DMS114 treated with DMSO at 0.1 percent for 48 hours (cell line): ENCODE data around the gene CFAP97D1.
A peak's percentile ranks its signal among the peaks of the same experiment; 100 is the strongest.

Experiments used
- DNase-seq: peaks from one replicate; lab custom pipeline; 2025; ENCODE audit not compliant: unreplicated experiment; lab: John Stamatoyannopoulos, UW

The CFAP97D1 gene

GRCh38 chr17:43823350-43824084 lies 43.3 kb downstream of the CFAP97D1 start:
- DNase-seq, result no peak

DNA sequence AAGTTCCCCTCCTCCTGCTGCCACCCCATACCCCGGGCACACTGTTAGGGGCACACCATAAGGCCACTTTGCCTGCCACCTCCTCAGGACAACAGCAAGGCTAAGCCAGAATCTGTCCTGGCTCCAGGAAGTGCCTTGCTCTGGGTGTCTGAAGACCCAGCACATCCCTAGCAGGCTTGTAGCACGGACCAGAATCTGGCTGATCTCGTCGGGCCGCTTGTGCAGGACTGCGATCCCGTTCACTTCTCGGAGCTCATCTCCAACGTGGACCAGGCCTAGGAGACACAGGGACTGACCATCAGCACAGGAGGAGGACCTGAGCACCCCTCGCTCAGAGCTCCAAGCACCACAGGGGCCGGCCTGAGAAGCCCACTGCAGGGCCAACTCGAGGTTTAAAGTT lies 45.3 kb downstream of the CFAP97D1 start:
- DNase-seq, result no peak

- no peak for DNase-seq
Observed at GRCh38 chr17:43826206-43826605, 46.0 kb downstream of the CFAP97D1 start.

DNA sequence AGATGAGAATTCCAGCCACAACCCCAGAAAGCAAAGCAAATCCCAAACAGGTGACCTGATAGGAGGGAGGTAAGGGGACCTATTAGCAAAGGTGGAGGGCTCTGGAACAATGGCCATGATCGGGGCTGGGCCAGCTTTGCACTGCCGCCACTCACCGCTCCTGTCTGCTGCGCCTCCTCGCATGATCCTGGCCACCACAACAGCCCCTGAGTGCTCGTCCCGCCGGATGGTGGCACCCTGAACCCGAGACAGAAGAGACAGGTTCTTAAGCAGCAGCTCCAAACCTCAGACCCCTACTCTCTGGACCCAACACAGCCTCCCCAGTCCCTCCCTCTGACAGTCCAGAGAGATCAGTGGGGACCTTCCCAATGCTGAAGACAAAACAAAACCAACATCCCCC lies 47.4 kb downstream of the CFAP97D1 start:
- no peak for DNase-seq

GRCh38 chr17:43829738-43830137 lies 49.5 kb downstream of the CFAP97D1 start:
- no peak for DNase-seq

GRCh38 chr17:43830510-43831140 lies 50.4 kb downstream of the CFAP97D1 start:
- DNase-seq, result no peak

- DNase-seq, result no peak
Observed at GRCh38 chr17:43831633-43832032, 51.4 kb downstream of the CFAP97D1 start.

- DNase-seq, result no peak
Observed at GRCh38 chr17:43832168-43832975, 52.1 kb downstream of the CFAP97D1 start.

GRCh38 chr17:43832976-43833829 lies 53.0 kb downstream of the CFAP97D1 start, which contains the start of gene MPP3:
MPP3 (minus strand) TSS chr17:43833146; CDS start chr17:43831906, 1,240 bp downstream.
- DNase-seq, result peak; percentile 13

DNA sequence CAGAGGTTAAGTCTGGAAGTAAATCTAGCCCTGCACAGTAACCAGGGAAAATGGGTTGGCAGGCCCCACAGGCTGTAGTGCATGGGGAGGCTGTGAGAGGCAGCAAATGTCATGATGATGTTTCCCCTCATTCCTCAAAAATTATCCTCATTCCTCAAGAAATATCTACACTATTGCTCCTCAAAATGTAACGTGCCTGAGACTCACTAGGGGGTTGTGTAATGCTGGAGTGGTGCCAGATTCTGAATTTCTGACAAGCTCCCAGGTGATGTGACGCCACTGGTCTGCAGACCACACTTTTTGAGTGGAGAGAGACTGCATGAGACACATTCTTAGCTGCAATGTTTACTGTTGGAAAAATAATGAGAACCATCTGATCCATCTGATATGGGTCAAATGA lies 53.9 kb downstream of the CFAP97D1 start:
- DNase-seq, result no peak
